NCI-H2196 (cell line): ENCODE measurements around the gene CERKL.

Experiments used
- DNase-seq: peaks from one replicate; lab custom pipeline; 2025; ENCODE audit not compliant: unreplicated experiment; lab: John Stamatoyannopoulos, UW

Gene CERKL

GRCh38 chr2:181628590-181629585, 28.0 kb downstream of the CERKL start:
- no peak for DNase-seq

- no peak for DNase-seq
These were observed 29.4 kb downstream of the CERKL start for GRCh38 chr2:181627545-181627944.

GRCh38 chr2:181626671-181627070, 30.2 kb downstream of the CERKL start:
- DNase-seq = no peak

- DNase-seq = no peak
These were observed 33.7 kb downstream of the CERKL start for GRCh38 chr2:181623159-181623558.

- DNase-seq = no peak
These were observed 35.0 kb downstream of the CERKL start for GRCh38 chr2:181621779-181622490.

GRCh38 chr2:181619516-181619915, 37.4 kb downstream of the CERKL start:
- no peak for DNase-seq

- no peak for DNase-seq
These were observed 40.2 kb downstream of the CERKL start for GRCh38 chr2:181616715-181617114.

- DNase-seq = no peak
These were observed 41.8 kb downstream of the CERKL start for GRCh38 chr2:181614874-181615638.

GRCh38 chr2:181613241-181613640, 43.7 kb downstream of the CERKL start:
- DNase-seq = no peak

GRCh38 chr2:181607629-181608590, 49.0 kb downstream of the CERKL start:
- DNase-seq = no peak

GRCh38 chr2:181605889-181606837, 50.7 kb downstream of the CERKL start:
- no peak for DNase-seq

- DNase-seq = no peak
These were observed 54.9 kb downstream of the CERKL start for GRCh38 chr2:181602017-181602416.

- DNase-seq = no peak
These were observed 60.3 kb downstream of the CERKL start for GRCh38 chr2:181596556-181596955.

- no peak for DNase-seq
These were observed 62.6 kb downstream of the CERKL start for GRCh38 chr2:181594322-181594721.

- no peak for DNase-seq
These were observed 67.1 kb downstream of the CERKL start for GRCh38 chr2:181589779-181590178.

- no peak for DNase-seq
These were observed 68.4 kb downstream of the CERKL start for GRCh38 chr2:181588546-181588945.

GRCh38 chr2:181586569-181587081, 70.3 kb downstream of the CERKL start:
- DNase-seq = no peak

GRCh38 chr2:181585732-181586131, 71.2 kb downstream of the CERKL start:
- no peak for DNase-seq

GRCh38 chr2:181581534-181581933, 75.4 kb downstream of the CERKL start:
- no peak for DNase-seq
